Suppressor macrophage treated with lipopolysaccharide for 1 hour (primary cell): ENCODE measurements around the gene HOXD8.

Source experiments
- DNase-seq, 3 donors: peaks; one replicate each; pipeline ENCODE4 v3.0.0-alpha.2; 2020 to 2022

Gene HOXD8

DNA sequence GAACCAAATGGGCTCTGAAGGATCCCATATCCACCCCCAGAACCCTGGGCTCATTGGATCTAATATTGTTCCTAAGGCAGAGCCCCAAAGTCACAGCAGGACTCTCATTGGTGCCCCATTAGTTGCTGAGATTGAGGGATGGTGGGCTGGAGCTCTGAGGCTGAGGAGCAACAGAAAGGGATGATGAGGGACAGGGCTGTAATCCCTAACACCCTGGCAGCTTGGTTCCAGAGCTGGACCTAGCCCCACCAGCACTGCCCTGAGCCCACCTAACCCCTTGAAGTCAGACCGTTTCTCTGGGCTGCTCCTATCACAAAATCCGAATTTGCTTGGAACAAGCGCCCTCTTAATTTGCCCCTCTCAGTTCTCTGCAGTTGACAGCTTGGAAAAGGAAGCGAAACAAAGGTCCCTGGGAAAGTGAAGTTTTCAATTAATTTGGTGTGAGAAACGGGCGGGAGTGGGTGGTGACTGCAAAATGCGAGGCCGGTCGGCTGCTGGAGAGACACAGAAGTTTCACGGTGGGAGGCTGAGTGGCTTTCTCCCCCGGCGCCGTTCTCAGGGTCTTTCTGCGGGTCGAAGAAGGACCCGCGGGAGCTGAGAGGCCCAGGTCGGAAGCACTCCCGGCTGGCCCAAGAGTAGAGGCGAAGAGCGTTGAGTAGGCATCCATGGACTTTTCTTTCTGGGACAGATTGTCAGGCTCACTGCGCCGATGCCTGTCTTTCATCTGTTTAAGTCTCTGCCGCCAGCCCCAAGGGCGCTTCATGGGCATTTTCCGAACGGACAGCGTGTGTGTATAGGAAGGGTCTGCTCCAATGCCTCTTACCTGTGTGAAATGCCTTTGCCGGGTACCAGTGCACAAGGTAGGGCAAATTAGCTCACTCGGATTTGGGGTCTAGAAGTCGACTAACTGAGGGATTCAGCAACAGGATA is 37.9 kb upstream of the HOXD8 start:
- no peak for DNase-seq

DNA sequence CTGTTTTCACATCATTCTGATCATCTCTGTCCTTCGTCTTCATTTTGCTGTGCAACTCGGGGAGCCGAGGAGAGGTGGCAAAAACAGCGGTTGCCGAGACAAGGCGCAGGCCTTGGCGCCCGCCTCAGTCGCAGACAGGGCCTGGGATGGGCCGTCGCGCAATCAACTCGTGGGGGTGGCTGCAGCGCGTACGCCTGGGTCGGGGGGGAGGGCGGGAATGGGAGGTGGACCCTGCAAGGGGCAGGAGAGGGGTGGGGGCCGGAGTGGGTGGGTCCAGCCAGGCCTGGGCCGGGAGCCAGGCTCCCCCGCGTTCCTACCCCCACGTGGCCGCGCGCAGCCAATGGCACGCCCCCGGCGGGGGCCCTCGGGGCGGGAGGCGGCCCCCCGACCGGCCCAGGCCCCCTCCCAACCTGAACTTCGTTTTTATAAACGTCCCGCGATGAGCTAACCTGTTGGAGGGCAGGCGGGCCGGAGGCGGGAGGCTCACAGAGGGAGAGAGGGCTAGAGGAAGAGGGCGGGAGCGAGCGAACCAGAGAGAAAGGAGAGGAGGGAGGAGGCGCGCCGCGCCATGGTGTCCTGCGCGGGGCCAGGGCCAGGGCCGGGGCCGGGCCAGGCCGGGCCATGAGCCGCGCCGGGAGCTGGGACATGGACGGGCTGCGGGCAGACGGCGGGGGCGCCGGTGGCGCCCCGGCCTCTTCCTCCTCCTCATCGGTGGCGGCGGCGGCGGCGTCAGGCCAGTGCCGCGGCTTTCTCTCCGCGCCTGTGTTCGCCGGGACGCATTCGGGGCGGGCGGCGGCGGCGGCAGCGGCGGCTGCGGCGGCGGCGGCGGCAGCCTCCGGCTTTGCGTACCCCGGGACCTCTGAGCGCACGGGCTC is 37.0 kb upstream of the HOXD8 start, which contains the start of gene HOXD13:
Gene HOXD13, plus strand, starts transcription at position 452 of the 875 bp plus-strand sequence. Its CDS starts 170 bp downstream, at position 622.
- no peak for DNase-seq

DNA sequence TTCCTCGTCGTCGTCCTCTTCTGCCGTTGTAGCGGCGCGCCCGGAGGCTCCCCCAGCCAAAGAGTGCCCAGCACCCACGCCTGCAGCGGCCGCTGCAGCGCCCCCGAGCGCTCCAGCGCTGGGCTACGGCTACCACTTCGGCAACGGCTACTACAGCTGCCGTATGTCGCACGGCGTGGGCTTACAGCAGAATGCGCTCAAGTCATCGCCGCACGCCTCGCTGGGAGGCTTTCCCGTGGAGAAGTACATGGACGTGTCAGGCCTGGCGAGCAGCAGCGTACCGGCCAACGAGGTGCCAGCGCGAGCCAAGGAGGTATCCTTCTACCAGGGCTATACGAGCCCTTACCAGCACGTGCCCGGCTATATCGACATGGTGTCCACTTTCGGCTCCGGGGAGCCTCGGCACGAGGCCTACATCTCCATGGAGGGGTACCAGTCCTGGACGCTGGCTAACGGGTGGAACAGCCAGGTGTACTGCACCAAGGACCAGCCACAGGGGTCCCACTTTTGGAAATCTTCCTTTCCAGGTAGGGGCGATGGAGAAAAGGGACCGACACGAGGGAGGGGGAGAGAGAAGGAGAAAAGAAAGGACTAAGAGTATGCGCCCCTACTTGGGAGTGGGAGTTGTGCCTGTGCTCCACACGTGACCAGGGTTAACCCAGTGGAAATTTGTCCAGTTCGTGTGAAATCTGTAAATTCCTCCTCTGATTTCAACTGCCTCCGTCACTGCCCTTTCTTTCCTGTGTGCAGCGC is 36.2 kb upstream of the HOXD8 start:
- DNase-seq: peak in 2 of 3 donors; percentile 31 to 49

DNA sequence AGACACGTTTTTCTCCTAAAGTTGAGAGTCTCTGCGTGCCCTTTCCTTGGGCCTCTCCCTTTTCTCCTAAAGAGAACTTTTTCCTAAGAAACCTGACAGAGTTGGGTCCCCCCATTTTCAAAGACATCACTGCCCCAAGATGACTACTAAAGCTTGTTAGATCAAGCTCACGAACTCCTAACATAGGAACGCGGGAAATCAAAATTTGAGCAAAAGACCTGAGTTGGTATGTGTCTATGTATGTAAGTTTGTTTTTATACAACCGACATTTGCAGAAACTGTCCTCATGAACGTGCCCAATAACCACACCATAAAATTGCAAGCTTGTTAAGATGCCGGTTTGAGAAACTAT is 35.6 kb upstream of the HOXD8 start:
- DNase-seq: no peak

- DNase-seq: no peak
Measured at GRCh38 chr2:176094349-176094748, 35.2 kb upstream of the HOXD8 start.

- no peak for DNase-seq
Measured at GRCh38 chr2:176095421-176095820, 34.1 kb upstream of the HOXD8 start.

DNA sequence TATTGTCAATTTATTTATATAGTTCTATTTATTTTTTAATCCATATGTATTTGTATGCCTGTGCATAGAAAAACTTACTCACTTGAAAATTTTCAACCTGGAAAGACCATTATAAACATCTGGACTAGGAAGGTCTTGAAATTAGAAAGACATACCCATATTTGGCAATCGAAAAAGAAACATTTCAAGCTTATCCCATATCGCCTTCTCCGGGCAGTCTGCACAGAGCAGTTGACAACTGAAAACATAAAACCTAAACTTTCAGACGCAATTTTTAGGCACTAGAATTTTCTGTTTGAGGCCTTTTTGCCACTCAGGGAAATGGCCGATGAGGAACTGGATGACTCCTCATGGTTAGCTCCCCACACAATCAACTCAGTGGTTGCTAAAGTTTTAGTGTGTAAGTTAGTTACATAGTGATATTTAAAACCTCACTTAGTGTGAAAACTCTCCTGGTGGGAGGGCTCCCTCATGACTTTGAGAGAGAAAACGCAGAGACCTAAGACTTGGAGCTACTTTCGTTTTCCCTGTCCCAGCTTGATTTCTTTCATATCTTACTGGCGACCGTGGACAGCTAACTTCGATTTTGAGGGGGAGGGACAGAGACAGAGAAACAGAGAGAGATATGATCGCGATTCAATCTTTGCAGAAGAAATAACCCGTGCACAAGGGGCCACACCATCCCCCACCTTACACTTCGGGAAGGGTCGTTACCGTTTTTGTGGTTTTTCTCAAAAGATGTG is 33.1 kb upstream of the HOXD8 start:
- peak in 1 of 3 donors; percentile 43 for DNase-seq

- DNase-seq: peak; percentile 64 to 85 (median 80)
Measured at GRCh38 chr2:176096986-176097819, 32.3 kb upstream of the HOXD8 start.

- DNase-seq: no peak
Measured at GRCh38 chr2:176097820-176098365, 31.6 kb upstream of the HOXD8 start.

DNA sequence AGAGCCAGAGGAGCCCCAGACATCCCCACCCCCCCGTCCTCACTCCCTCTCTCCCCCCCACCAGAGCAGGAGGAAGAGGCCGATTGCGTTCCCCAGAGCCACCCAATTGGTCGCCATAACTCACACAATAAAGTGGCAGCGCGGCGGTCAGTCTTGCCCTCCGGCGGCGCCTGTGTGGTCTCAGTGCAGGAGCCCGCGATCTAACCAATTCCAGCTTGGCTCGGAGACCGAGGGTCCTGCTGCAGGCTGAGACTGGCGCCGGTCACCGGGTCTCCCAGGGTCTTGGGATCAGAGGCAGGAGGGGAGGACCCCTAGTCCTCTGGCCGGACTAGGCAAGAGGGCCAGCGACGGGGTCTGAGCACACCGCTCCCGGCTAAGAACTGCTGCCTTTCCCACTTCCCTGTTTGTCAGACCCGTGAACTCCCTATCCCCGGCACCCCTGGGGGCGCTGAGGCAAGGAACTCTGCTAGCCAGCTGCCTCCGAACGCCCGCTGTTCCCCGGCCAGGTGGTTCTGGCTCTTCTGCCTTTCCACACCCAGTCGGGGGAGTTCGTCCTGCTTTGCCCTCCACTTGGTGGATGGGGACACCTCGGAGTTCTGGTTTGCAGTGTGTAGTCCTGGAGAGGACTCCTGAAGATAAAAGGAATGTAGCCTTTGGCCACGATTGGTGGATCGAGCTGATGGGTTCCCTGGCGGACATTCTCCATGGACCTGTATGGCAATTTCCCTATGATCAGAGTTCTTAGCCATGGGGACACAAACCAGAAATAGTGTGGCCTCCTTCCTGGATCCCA is 30.9 kb upstream of the HOXD8 start:
- no peak for DNase-seq

- DNase-seq: no peak
Measured at GRCh38 chr2:176099159-176099727, 30.3 kb upstream of the HOXD8 start.

- no peak for DNase-seq
Measured at GRCh38 chr2:176099728-176100546, 29.6 kb upstream of the HOXD8 start, which contains the start of gene HOXD12. Gene HOXD12, plus strand, starts transcription at chr2:176099795. Its CDS starts 7 bp downstream, at chr2:176099802.

- DNase-seq: no peak
Measured at GRCh38 chr2:176100547-176101140, 28.9 kb upstream of the HOXD8 start.

- DNase-seq: no peak
Measured at GRCh38 chr2:176101216-176101830, 28.2 kb upstream of the HOXD8 start.

GRCh38 chr2:176101842-176102241 is 27.7 kb upstream of the HOXD8 start:
- no peak for DNase-seq

DNA sequence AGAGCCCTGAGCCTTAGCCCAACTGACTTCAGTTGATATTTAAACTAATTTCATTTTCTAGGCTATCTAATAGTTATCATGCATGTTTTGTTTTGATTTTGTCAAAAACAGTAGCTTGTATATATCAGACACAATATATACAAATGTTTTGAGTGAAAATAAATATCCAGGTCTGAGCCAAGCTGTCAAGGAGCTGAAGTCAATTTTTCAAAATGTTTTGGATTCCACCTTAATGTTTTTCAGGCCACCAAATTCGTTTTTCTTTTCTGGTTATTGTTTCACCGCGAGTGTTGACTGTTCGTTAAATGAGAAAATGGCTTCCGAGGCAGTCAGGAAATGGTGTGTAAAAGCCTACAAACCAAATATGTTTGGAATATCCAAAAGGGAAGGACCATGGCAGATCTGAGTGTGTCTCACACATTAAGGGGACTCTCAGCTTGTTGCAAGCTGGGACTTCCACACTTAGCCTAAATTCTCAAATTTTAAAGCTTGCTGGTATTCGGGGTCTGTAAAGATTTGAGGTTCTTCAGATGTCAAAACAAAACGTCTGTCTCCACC is 27.1 kb upstream of the HOXD8 start:
- DNase-seq: no peak

GRCh38 chr2:176103194-176103593 is 26.3 kb upstream of the HOXD8 start:
- DNase-seq: no peak
